ENCODE results near the gene C19orf25. TPM values are rescaled to one million over a fixed set of nuclear protein-coding genes. Genes with fewer than 3 reads are reported as not detected.

The C19orf25 gene
- total RNA-seq, 1 donor from 2014 or later: 25.0 TPM

DNA sequence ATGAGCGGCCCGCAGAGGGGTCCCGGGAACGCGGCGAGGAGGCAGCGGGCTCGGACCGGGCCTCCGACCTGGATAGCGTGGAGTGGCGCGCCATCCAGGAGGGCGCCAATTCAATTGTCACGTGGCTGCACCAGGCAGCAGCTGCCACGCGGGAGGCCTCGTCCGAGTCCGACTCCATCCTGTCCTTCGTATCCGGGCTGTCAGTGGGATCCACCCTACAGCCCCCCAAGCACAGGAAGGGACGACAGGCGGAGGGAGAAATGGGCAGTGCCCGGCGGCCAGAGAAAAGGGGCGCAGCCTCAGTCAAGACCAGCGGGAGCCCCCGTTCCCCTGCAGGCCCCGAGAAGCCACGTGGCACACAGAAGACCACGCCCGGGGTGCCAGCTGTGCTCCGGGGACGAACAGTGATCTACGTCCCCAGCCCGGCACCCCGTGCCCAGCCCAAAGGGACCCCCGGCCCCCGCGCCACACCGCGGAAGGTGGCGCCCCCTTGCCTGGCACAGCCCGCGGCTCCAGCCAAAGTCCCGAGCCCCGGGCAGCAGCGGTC is 10.7 kb downstream of the C19orf25 start:
- H3K27me3 ChIP-seq: peaks cover 4% of the 10 kb centered on the region
- intact Hi-C loops (cut with DNase I): no loop called here

DNA sequence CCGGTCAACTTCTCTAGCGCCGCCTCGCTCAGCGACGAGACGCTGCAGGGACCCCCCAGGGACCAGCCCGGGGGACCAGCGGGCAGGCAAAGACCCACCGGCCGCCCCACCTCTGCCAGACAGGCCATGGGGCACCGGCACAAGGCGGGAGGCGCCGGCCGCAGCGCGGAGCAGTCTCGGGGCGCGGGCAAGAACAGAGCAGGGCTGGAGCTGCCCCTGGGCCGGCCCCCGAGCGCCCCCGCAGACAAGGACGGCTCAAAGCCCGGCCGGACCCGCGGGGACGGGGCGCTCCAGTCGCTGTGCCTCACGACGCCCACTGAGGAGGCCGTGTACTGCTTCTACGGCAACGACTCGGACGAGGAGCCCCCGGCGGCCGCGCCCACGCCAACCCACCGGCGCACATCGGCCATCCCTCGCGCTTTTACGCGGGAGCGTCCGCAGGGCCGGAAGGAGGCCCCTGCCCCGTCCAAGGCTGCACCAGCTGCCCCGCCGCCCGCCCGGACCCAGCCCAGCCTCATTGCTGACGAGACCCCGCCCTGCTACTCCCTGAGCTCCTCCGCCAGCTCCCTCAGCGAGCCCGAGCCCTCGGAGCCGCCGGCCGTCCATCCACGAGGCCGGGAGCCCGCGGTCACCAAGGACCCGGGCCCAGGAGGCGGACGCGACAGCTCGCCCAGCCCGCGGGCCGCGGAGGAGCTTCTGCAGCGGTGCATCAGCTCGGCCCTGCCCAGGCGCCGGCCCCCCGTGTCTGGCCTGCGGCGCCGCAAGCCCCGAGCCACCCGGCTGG is 11.3 kb downstream of the C19orf25 start:
- Histone ChIP-seq H3K27me3 (peaks cover 4% of the 10 kb centered on the region), H3K4me3 (no peak overlapping the region)
- intact Hi-C loops (cut with DNase I): no loop called here

More for the DNA sequence above, 10.7 kb downstream of the C19orf25 start:
- Histone ChIP-seq H3K9me3 (no peaks in the 10 kb centered on the region), H3K27ac (no peak overlapping the region), H3K4me3 (peak overlapping the region; percentile 16 to 51), H3K36me3 (no peaks in the 10 kb centered on the region), H3K4me1 (peaks cover 60% of the 10 kb centered on the region)
- no peak for DNase-seq (ENCODE audit: extremely low spot score in 2 of 2)
- TF ChIP-seq, protein P1, sequence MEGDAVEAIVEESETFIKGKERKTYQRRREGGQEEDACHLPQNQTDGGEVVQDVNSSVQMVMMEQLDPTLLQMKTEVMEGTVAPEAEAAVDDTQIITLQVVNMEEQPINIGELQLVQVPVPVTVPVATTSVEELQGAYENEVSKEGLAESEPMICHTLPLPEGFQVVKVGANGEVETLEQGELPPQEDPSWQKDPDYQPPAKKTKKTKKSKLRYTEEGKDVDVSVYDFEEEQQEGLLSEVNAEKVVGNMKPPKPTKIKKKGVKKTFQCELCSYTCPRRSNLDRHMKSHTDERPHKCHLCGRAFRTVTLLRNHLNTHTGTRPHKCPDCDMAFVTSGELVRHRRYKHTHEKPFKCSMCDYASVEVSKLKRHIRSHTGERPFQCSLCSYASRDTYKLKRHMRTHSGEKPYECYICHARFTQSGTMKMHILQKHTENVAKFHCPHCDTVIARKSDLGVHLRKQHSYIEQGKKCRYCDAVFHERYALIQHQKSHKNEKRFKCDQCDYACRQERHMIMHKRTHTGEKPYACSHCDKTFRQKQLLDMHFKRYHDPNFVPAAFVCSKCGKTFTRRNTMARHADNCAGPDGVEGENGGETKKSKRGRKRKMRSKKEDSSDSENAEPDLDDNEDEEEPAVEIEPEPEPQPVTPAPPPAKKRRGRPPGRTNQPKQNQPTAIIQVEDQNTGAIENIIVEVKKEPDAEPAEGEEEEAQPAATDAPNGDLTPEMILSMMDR (IDR thresholded peaks at IDR 0.05): no peak
- no peak for TF ChIP-seq POLR2A (IDR thresholded peaks at IDR 0.05)
- no peak for TF ChIP-seq POLR2AphosphoS5 (IDR thresholded peaks at IDR 0.05; ENCODE audit: insufficient read depth in 1 of 2, low read depth in 1 of 2)

DNA sequence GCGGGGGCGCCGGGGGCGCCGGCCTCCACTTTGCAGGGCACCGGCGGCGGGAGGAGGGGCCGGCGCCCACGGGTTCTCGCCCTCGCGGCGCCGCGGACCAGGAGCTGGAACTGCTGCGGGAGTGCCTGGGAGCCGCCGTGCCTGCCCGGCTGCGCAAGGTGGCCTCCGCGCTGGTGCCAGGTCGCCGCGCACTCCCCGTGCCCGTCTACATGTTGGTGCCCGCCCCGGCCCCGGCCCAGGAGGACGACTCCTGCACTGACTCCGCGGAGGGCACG is 11.9 kb downstream of the C19orf25 start:
- peaks cover 58% of the 10 kb centered on the region for H3K4me1 ChIP-seq
- no peaks in the 10 kb centered on the region for H3K36me3 ChIP-seq
- TF ChIP-seq, protein P1 (IDR thresholded peaks at IDR 0.05): no peak
- TF ChIP-seq POLR2A (IDR thresholded peaks at IDR 0.05) (no peak), POLR2AphosphoS5 (IDR thresholded peaks at IDR 0.05; ENCODE audit: insufficient read depth in 1 of 2, low read depth in 1 of 2) (no peak)
- peaks cover 2% of the 10 kb centered on the region for H3K27me3 ChIP-seq
- no peaks in the 10 kb centered on the region for H3K9me3 ChIP-seq
- DNase-seq (ENCODE audit: extremely low spot score in 2 of 2): no peak
- no peak overlapping the region for H3K4me3 ChIP-seq
- intact Hi-C loops (cut with DNase I): no loop called here
- no peak overlapping the region for H3K27ac ChIP-seq

More for the DNA sequence above, 11.3 kb downstream of the C19orf25 start:
- Histone ChIP-seq H3K36me3 (no peaks in the 10 kb centered on the region), H3K9me3 (no peaks in the 10 kb centered on the region), H3K27ac (no peak overlapping the region), H3K4me1 (peaks cover 60% of the 10 kb centered on the region)
- TF ChIP-seq, protein P1 (IDR thresholded peaks at IDR 0.05): no peak
- TF ChIP-seq POLR2AphosphoS5 (IDR thresholded peaks at IDR 0.05; ENCODE audit: insufficient read depth in 1 of 2, low read depth in 1 of 2) (no peak), POLR2A (IDR thresholded peaks at IDR 0.05) (no peak)
- no peak for DNase-seq (ENCODE audit: extremely low spot score in 2 of 2)

DNA sequence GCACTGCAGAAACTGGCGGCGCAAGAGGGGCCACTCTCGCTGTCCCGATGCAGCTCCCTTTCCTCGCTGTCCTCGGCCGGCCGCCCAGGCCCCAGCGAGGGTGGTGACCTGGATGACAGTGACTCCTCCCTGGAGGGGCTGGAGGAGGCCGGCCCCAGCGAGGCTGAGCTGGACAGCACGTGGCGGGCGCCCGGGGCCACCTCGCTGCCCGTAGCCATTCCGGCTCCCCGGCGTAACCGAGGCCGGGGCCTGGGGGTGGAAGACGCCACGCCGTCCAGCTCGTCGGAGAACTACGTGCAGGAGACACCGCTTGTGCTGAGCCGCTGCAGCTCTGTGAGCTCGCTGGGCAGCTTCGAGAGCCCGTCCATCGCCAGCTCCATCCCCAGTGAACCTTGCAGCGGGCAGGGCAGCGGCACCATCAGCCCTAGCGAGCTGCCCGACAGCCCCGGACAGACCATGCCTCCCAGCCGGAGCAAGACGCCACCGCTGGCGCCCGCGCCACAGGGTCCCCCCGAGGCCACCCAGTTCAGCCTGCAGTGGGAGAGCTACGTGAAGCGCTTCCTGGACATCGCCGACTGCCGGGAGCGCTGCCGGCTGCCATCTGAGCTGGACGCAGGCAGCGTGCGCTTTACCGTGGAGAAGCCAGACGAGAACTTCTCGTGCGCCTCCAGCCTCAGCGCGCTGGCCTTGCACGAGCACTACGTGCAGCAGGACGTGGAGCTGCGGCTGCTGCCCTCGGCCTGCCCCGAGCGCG is 12.4 kb downstream of the C19orf25 start:
- Histone ChIP-seq H3K27me3 (no peaks in the 10 kb centered on the region), H3K4me1 (peaks cover 53% of the 10 kb centered on the region)

More for the DNA sequence above, 12.4 kb downstream of the C19orf25 start:
- Histone ChIP-seq H3K4me3 (no peak overlapping the region), H3K27ac (no peak overlapping the region), H3K36me3 (no peaks in the 10 kb centered on the region), H3K9me3 (no peaks in the 10 kb centered on the region)
- intact Hi-C loops (cut with DNase I): no loop called here
- TF ChIP-seq, protein P1 (IDR thresholded peaks at IDR 0.05): no peak
- TF ChIP-seq POLR2A (IDR thresholded peaks at IDR 0.05) (no peak), POLR2AphosphoS5 (IDR thresholded peaks at IDR 0.05; ENCODE audit: insufficient read depth in 1 of 2, low read depth in 1 of 2) (no peak)
- DNase-seq (ENCODE audit: extremely low spot score in 2 of 2): no peak
